Measurements from ENCODE around the gene SCCPDH. TPM values are rescaled to one million over a fixed set of nuclear protein-coding genes. Genes with fewer than 3 reads are reported as not detected.
A peak's percentile ranks its signal among the peaks of the same experiment; 100 is the strongest.

SCCPDH gene
- total and polyA plus RNA-seq, 2 experiments from 2014 or later, result 44.2 to 44.8 TPM

DNA sequence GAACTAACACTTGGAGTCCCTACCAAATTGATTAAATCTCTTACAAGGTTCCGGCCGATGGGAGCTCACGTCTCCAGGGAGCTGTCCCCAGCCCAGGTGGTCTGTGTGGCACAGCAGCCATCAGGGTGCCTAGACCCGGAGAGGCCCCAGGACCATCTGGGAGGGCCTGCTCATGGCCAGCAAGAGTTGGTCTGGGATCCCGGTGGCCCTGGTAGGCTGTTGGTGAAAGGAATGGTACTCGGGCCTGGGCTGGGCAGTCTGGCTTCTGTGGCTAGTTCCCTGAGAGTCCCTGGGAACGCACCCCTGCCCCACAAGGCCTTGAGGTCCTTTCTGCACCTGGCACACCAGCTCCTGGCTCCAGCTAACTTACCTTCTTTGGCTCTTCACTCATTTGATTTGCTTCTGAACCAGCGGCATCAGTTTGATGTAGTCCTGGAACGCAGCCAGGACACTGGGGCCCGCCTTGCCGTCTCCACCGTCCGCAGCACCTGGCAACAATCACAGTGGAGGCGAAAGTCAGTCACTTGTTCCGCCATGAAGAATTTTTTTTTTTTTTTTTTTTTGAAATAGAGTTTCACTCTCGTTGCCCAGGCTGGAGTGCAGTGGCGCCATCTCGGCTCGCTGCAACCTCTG lies 62.5 kb downstream of the SCCPDH start:
- no peak for DNase-seq (ENCODE audit: low spot score)
- H3K27ac ChIP-seq, result no peak overlapping the region

GRCh38 chr1:246787781-246788513 lies 63.7 kb downstream of the SCCPDH start:
- Histone ChIP-seq H3K4me2 (no peak overlapping the region), H3K4me1 (ENCODE audit: insufficient read depth) (peaks cover 8% of the 10 kb centered on the region), H3K4me3 (no peak overlapping the region), H3K27ac (no peak overlapping the region), H3K27me3 (no peaks in the 10 kb centered on the region), H2AFZ (no peak overlapping the region), H3K36me3 (replicated peaks; ENCODE audit: insufficient read depth, low read depth) (no peaks in the 10 kb centered on the region), H4K20me1 (ENCODE audit: insufficient read depth, poor library complexity, severe bottlenecking) (no peaks in the 10 kb centered on the region), H3K79me2 (no peaks in the 10 kb centered on the region), H3K9me3 (ENCODE audit: low read depth) (no peaks in the 10 kb centered on the region), H3K9me2 (replicated peaks; ENCODE audit: insufficient read depth) (no peaks in the 10 kb centered on the region)
- WGBS (ENCODE audit: low lambda C conversion rate, missing lambda C conversion rate), result 92% methylated on average over 12 of the region's 12 CpGs
- no peak for DNase-seq (ENCODE audit: low spot score)
- TF ChIP-seq EZH2 (IDR thresholded peaks at IDR 0.05; ENCODE audit: borderline replicate concordance) (no peak), EZH2phosphoT487 (IDR thresholded peaks at IDR 0.05; ENCODE audit: low read depth, severe bottlenecking, unreplicated experiment) (no peak)
- TF ChIP-seq, protein P1, sequence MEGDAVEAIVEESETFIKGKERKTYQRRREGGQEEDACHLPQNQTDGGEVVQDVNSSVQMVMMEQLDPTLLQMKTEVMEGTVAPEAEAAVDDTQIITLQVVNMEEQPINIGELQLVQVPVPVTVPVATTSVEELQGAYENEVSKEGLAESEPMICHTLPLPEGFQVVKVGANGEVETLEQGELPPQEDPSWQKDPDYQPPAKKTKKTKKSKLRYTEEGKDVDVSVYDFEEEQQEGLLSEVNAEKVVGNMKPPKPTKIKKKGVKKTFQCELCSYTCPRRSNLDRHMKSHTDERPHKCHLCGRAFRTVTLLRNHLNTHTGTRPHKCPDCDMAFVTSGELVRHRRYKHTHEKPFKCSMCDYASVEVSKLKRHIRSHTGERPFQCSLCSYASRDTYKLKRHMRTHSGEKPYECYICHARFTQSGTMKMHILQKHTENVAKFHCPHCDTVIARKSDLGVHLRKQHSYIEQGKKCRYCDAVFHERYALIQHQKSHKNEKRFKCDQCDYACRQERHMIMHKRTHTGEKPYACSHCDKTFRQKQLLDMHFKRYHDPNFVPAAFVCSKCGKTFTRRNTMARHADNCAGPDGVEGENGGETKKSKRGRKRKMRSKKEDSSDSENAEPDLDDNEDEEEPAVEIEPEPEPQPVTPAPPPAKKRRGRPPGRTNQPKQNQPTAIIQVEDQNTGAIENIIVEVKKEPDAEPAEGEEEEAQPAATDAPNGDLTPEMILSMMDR (IDR thresholded peaks at IDR 0.05; ENCODE audit: poor library complexity), result no peak

More for the DNA sequence above, 62.5 kb downstream of the SCCPDH start:
- Histone ChIP-seq H4K20me1 (ENCODE audit: insufficient read depth, poor library complexity, severe bottlenecking) (no peaks in the 10 kb centered on the region), H2AFZ (no peak overlapping the region), H3K27me3 (no peaks in the 10 kb centered on the region), H3K4me3 (no peak overlapping the region), H3K79me2 (no peaks in the 10 kb centered on the region), H3K9me3 (ENCODE audit: low read depth) (no peaks in the 10 kb centered on the region), H3K9me2 (replicated peaks; ENCODE audit: insufficient read depth) (no peaks in the 10 kb centered on the region), H3K4me1 (ENCODE audit: insufficient read depth) (peaks cover 8% of the 10 kb centered on the region), H3K4me2 (no peak overlapping the region), H3K36me3 (replicated peaks; ENCODE audit: insufficient read depth, low read depth) (no peaks in the 10 kb centered on the region)
- no peak for TF ChIP-seq EZH2 (IDR thresholded peaks at IDR 0.05; ENCODE audit: borderline replicate concordance)
- TF ChIP-seq, protein P1 (IDR thresholded peaks at IDR 0.05; ENCODE audit: poor library complexity), result no peak
- WGBS (ENCODE audit: low lambda C conversion rate, missing lambda C conversion rate), result 85% methylated on average over 19 of the region's 19 CpGs

GRCh38 chr1:246788895-246789338 lies 64.7 kb downstream of the SCCPDH start:
- peak overlapping the region; percentile 70 for H3K4me2 ChIP-seq
- H3K36me3 ChIP-seq (replicated peaks; ENCODE audit: insufficient read depth, low read depth), result no peaks in the 10 kb centered on the region
- H3K27ac ChIP-seq, result no peak overlapping the region
- peaks cover 8% of the 10 kb centered on the region for H3K4me1 ChIP-seq (ENCODE audit: insufficient read depth)
- no peaks in the 10 kb centered on the region for H3K27me3 ChIP-seq
- DNase-seq (ENCODE audit: low spot score), result no peak
- H2AFZ ChIP-seq, result peak overlapping the region; percentile 52
- 50% methylated on average over 15 of the region's 37 CpGs for WGBS (ENCODE audit: low lambda C conversion rate, missing lambda C conversion rate)
- no peaks in the 10 kb centered on the region for H3K9me2 ChIP-seq (replicated peaks; ENCODE audit: insufficient read depth)
- no peak overlapping the region for H3K4me3 ChIP-seq
- H4K20me1 ChIP-seq (ENCODE audit: insufficient read depth, poor library complexity, severe bottlenecking), result no peaks in the 10 kb centered on the region
- no peaks in the 10 kb centered on the region for H3K9me3 ChIP-seq (ENCODE audit: low read depth)
- no peaks in the 10 kb centered on the region for H3K79me2 ChIP-seq
- no peak for TF ChIP-seq EZH2phosphoT487 (IDR thresholded peaks at IDR 0.05; ENCODE audit: low read depth, severe bottlenecking, unreplicated experiment)
- TF ChIP-seq EZH2 (IDR thresholded peaks at IDR 0.05; ENCODE audit: borderline replicate concordance), result no peak
- TF ChIP-seq, protein P1 (IDR thresholded peaks at IDR 0.05; ENCODE audit: poor library complexity), result no peak

All from hepatocyte (in vitro differentiated cells).